Parathyroid adenoma (tissue), 2 donors: Measurements from ENCODE around the gene STX3.
"Not testable (repeated sequence)": the region's sequence is repeated elsewhere in the genome, so short reads cannot be mapped to it uniquely, and the experiment has no call there.

ENCODE experiments used
- H2AFZ ChIP-seq: fragments of 300-600 bp; sonication (generic); one replicate; pipeline ENCODE4 v1.7.0; 2017; ENCODE audit warnings: antibody characterized with exemption, mild to moderate bottlenecking
- H3K27ac ChIP-seq: fragments of 300-600 bp; sonication (generic); one replicate; pipeline ENCODE4 v1.7.0; 2017
- H3K27me3 ChIP-seq: fragments of 300-600 bp; sonication (generic); one replicate; pipeline ENCODE4 v1.7.0; 2017; ENCODE audit warnings: low read length; ENCODE audit not compliant: control insufficient read depth, insufficient read depth
- H3K36me3 ChIP-seq: fragments of 300-600 bp; sonication (generic); one replicate; pipeline ENCODE4 v1.7.0; 2017; ENCODE audit warnings: low read length; ENCODE audit not compliant: control insufficient read depth, insufficient read depth
- H3K4me1 ChIP-seq: fragments of 300-600 bp; sonication (generic); one replicate; pipeline ENCODE4 v1.7.0; 2017; ENCODE audit warnings: control low read depth
- H3K4me2 ChIP-seq: fragments of 300-600 bp; sonication (generic); one replicate; pipeline ENCODE4 v1.7.0; 2017; ENCODE audit warnings: low read length
- H3K4me3 ChIP-seq: fragments of 300-600 bp; sonication (generic); one replicate; pipeline ENCODE4 v1.7.0; 2017; ENCODE audit warnings: low read depth, low read length
- H3K79me2 ChIP-seq: fragments of 300-600 bp; sonication (generic); one replicate; pipeline ENCODE4 v1.7.0; 2017; ENCODE audit warnings: control low read depth
- H3K9ac ChIP-seq: fragments of 300-600 bp; sonication (generic); one replicate; pipeline ENCODE4 v1.7.0; 2017; ENCODE audit warnings: mild to moderate bottlenecking
- H3K9me3 ChIP-seq: fragments of 300-600 bp; sonication (generic); one replicate; pipeline ENCODE4 v1.7.0; 2017; ENCODE audit warnings: low read length; ENCODE audit not compliant: control insufficient read depth
- TF ChIP-seq, protein P1 (sequence below): fragments of 300-600 bp; sonication (generic); IDR thresholded peaks from one replicate; pipeline ENCODE4 v1.7.0; 2017; ENCODE audit warnings: antibody characterized with exemption, mild to moderate bottlenecking
- donor health status: primary hyperparathyroidism.

STX3 gene

DNA sequence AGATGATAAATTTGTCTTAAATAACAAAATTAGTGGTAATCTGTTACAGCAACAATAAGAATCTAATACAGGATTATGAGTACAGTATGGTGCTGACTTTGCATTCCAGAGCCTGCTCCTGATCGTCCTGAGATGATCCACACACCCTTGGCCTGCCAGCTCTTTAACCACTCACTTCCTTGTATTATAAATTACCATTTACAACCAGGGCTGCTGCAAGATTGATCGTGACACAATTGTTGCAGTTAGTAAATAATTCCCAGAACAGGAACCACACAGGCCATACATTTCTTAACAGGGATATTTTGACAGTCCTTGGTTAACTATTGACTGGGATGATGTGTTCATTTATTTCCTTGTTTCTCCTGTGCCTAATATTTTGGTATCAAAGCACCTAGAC is 94.0 kb downstream of the STX3 start:
- Histone ChIP-seq H3K4me3 (no peak overlapping the region), H3K9ac (no peak overlapping the region), H2AFZ (no peak overlapping the region), H3K9me3 (no peaks in the 10 kb centered on the region), H3K27ac (no peak overlapping the region), H3K4me1 (no peaks in the 10 kb centered on the region), H3K27me3 (no peaks in the 10 kb centered on the region), H3K79me2 (no peaks in the 10 kb centered on the region), H3K36me3 (no peaks in the 10 kb centered on the region), H3K4me2 (no peak overlapping the region)
- TF ChIP-seq, protein P1, sequence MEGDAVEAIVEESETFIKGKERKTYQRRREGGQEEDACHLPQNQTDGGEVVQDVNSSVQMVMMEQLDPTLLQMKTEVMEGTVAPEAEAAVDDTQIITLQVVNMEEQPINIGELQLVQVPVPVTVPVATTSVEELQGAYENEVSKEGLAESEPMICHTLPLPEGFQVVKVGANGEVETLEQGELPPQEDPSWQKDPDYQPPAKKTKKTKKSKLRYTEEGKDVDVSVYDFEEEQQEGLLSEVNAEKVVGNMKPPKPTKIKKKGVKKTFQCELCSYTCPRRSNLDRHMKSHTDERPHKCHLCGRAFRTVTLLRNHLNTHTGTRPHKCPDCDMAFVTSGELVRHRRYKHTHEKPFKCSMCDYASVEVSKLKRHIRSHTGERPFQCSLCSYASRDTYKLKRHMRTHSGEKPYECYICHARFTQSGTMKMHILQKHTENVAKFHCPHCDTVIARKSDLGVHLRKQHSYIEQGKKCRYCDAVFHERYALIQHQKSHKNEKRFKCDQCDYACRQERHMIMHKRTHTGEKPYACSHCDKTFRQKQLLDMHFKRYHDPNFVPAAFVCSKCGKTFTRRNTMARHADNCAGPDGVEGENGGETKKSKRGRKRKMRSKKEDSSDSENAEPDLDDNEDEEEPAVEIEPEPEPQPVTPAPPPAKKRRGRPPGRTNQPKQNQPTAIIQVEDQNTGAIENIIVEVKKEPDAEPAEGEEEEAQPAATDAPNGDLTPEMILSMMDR, result no peak

DNA sequence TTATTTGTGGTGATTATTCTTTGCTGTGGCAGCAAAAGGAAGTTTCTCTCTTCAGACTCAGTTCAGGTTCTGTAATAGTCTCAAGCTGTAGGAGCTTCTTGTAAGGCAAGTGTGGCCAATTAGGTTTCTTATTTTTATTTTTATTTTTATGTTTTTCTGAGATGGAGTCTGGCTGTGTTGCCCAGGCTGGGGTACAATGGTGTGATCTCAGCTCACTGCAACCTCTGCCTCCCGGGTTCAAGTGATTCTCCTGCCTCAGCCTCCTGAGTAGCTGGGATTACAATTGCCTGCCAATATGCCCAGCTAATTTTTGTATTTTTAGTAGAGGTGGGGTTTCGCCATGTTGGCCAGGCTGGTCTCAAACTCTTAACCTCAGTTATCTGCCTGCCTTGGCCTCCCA is 94.4 kb downstream of the STX3 start:
- not testable (repeated sequence) for H3K4me3 ChIP-seq, H3K9me3 ChIP-seq, H3K36me3 ChIP-seq, H3K79me2 ChIP-seq, H3K27me3 ChIP-seq, H3K9ac ChIP-seq, H3K4me1 ChIP-seq, H3K4me2 ChIP-seq, H2AFZ ChIP-seq, H3K27ac ChIP-seq

DNA sequence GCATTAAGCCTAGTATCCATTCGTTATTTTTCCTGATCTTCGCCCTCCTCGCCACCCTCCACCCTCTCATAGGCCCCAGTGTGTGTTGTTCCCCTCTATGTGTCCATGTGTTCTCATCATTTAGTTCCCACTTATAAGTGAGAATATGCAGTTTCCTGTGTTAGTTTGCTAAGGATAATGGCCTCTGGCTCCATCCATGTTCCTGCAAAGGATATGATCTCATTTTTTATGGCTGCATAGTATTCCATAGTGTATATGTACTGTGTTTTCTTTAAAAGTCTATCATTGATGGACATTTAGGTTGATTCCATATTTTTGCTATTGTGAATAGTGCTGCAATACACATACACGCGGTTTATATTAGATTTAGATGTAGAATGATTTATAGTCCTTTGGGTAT is 96.2 kb downstream of the STX3 start:
- not testable (repeated sequence) for H3K79me2 ChIP-seq, H3K4me3 ChIP-seq, H3K9ac ChIP-seq, H3K27ac ChIP-seq, H3K27me3 ChIP-seq, H3K4me1 ChIP-seq, H3K36me3 ChIP-seq, H3K9me3 ChIP-seq, H3K4me2 ChIP-seq, H2AFZ ChIP-seq

DNA sequence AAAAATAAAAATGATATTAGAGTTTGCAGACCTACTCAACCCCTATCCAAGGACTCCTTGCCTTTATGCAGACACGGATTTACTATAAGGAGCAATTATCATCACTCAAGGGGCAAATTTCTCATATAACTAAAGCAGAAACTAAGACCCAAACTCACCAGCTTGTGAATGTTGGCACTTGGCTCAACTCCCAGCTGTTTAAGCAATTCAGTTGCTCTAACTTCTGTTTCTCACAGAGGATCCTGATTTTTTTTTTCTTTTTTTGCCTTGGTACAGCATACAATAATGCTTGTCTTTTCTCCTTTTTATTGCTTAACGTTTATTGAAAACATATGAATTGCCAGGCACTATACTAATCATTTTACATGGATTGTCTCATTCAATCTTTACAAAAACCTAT is 99.7 kb downstream of the STX3 start:
- TF ChIP-seq, protein P1, result no peak
- H3K9ac ChIP-seq, result no peak overlapping the region
- H3K36me3 ChIP-seq, result no peaks in the 10 kb centered on the region
- no peaks in the 10 kb centered on the region for H3K79me2 ChIP-seq
- H3K9me3 ChIP-seq, result no peaks in the 10 kb centered on the region
- no peak overlapping the region for H3K4me3 ChIP-seq
- no peaks in the 10 kb centered on the region for H3K4me1 ChIP-seq
- no peaks in the 10 kb centered on the region for H3K27me3 ChIP-seq
- no peak overlapping the region for H3K27ac ChIP-seq
- no peak overlapping the region for H3K4me2 ChIP-seq
- H2AFZ ChIP-seq, result no peak overlapping the region
